Glutamatergic neuron (in vitro differentiated cells): ENCODE measurements around the gene CMTM2. TPM values are rescaled to one million over a fixed set of nuclear protein-coding genes. Genes with fewer than 3 reads are reported as not detected.
"Not testable (repeated sequence)": the region's sequence is repeated elsewhere in the genome, so short reads cannot be mapped to it uniquely, and the experiment has no call there.

Experiments
- DNase-seq: peaks from one replicate; pipeline ENCODE4 v3.0.0; 2022
- H3K27ac Mint-ChIP-seq: one replicate; pipeline ENCODE4 v1.8.0; 2020; ENCODE audit warnings: mild to moderate bottlenecking, mixed read lengths, inconsistent platforms; ENCODE audit not compliant: unreplicated experiment
- H3K27me3 Mint-ChIP-seq: one replicate; pipeline ENCODE4 v1.8.0; 2020; ENCODE audit warnings: mild to moderate bottlenecking, moderate library complexity, mixed read lengths, inconsistent platforms; ENCODE audit not compliant: unreplicated experiment
- H3K36me3 Mint-ChIP-seq: one replicate; pipeline ENCODE4 v1.8.0; 2020; ENCODE audit warnings: mild to moderate bottlenecking, mixed read lengths, inconsistent platforms; ENCODE audit not compliant: unreplicated experiment
- H3K4me1 Mint-ChIP-seq: one replicate; pipeline ENCODE4 v1.8.0; 2020; ENCODE audit warnings: mild to moderate bottlenecking, low read depth, mixed read lengths, inconsistent platforms; ENCODE audit not compliant: unreplicated experiment
- H3K4me3 Mint-ChIP-seq: one replicate; pipeline ENCODE4 v1.8.0; 2020; ENCODE audit warnings: mild to moderate bottlenecking, mixed read lengths, inconsistent platforms; ENCODE audit not compliant: unreplicated experiment
- H3K9me3 Mint-ChIP-seq: one replicate; pipeline ENCODE4 v1.8.0; 2020; ENCODE audit warnings: mild to moderate bottlenecking, moderate library complexity, mixed read lengths, inconsistent platforms; ENCODE audit not compliant: unreplicated experiment
- CTCF ChIP-seq: fragments of 200-600 bp; sonication (generic); IDR thresholded peaks from one replicate; pipeline ENCODE4 v1.5.0; 2021; ENCODE audit not compliant: partially characterized antibody, unreplicated experiment
- total RNA-seq: library from RNA; stranded (reverse); fragmentation: NEBNext Ultra II Directional; extraction: Animal tissue kit (Norgen Biotek cat#: 25700); gene quantifications from one replicate; pipeline ENCODE4 v1.2.1, GENCODE V29; 2021; ENCODE audit not compliant: unreplicated experiment

CMTM2 gene
- total RNA-seq, 1 donor from 2014 or later, result not detected

- peaks cover 7% of the 10 kb centered on the region for H3K9me3 Mint-ChIP-seq
- peak; percentile 60 for DNase-seq
- H3K4me3 Mint-ChIP-seq, result peak overlapping the region; percentile 61
- no peaks in the 10 kb centered on the region for H3K36me3 Mint-ChIP-seq
- H3K4me1 Mint-ChIP-seq, result peaks cover 24% of the 10 kb centered on the region
- no peak for TF ChIP-seq CTCF
- peaks cover 10% of the 10 kb centered on the region for H3K27me3 Mint-ChIP-seq
- H3K27ac Mint-ChIP-seq, result peak overlapping the region; percentile 95
Observed at GRCh38 chr16:66610111-66610820, 31.0 kb downstream of the CMTM2 start.

GRCh38 chr16:66611911-66612310 is 32.6 kb downstream of the CMTM2 start:
- H3K27ac Mint-ChIP-seq, H3K36me3 Mint-ChIP-seq, H3K27me3 Mint-ChIP-seq, H3K9me3 Mint-ChIP-seq, H3K4me3 Mint-ChIP-seq, DNase-seq: not testable (repeated sequence)
- H3K4me1 Mint-ChIP-seq, result peaks cover 20% of the 10 kb centered on the region

GRCh38 chr16:66612422-66612821 is 33.2 kb downstream of the CMTM2 start:
- TF ChIP-seq CTCF, result no peak
- Mint-ChIP-seq H3K27ac (no peak overlapping the region), H3K36me3 (no peaks in the 10 kb centered on the region)

GRCh38 chr16:66614161-66614802 is 35.0 kb downstream of the CMTM2 start:
- TF ChIP-seq CTCF, result no peak
- H3K9me3 Mint-ChIP-seq, result peaks cover 7% of the 10 kb centered on the region
- no peaks in the 10 kb centered on the region for H3K36me3 Mint-ChIP-seq
- no peak overlapping the region for H3K4me3 Mint-ChIP-seq
- H3K4me1 Mint-ChIP-seq, result peaks cover 18% of the 10 kb centered on the region
- no peak overlapping the region for H3K27ac Mint-ChIP-seq
- no peak for DNase-seq
- peaks cover 7% of the 10 kb centered on the region for H3K27me3 Mint-ChIP-seq

More at GRCh38 chr16:66612422-66612821, 33.2 kb downstream of the CMTM2 start:
- peaks cover 7% of the 10 kb centered on the region for H3K27me3 Mint-ChIP-seq
- H3K4me3 Mint-ChIP-seq, result no peak overlapping the region
- no peak for DNase-seq
- peaks cover 17% of the 10 kb centered on the region for H3K4me1 Mint-ChIP-seq
- H3K9me3 Mint-ChIP-seq, result peaks cover 7% of the 10 kb centered on the region

GRCh38 chr16:66616169-66616568 is 36.9 kb downstream of the CMTM2 start:
- peaks cover 3% of the 10 kb centered on the region for H3K27me3 Mint-ChIP-seq
- no peak overlapping the region for H3K4me3 Mint-ChIP-seq
- H3K4me1 Mint-ChIP-seq, result peaks cover 20% of the 10 kb centered on the region
- H3K27ac Mint-ChIP-seq, result no peak overlapping the region
- no peaks in the 10 kb centered on the region for H3K9me3 Mint-ChIP-seq
- DNase-seq, result no peak
- no peaks in the 10 kb centered on the region for H3K36me3 Mint-ChIP-seq
- no peak for TF ChIP-seq CTCF
